ENCODE data around the gene ZBED1.

DNA sequence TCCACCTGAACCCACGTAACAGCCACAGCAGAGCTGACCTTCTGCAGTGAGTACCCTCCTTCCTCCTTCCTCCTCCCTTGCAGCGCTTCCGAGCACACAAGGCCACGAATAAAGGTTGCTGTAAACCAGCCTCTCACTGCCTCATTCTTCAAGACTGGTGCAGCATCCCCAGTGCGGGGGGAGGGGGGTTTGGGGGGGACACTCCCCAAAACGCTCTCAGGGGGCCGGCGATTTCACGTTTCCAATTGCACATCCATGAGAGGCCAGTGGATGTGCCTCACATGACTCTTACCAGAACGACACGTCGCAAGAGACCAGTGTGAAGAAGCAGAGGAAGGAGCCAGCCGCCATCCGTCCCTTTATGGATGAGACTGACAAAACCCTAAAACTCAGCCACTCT, 5.2 kb downstream of the ZBED1 start:
- TF ChIP-seq POLR2AphosphoS5 (IDR thresholded peaks at IDR 0.05) (no peak), POLR2A (IDR thresholded peaks at IDR 0.05) (no peak)
